Measurements from ENCODE around the gene FTCD. TPM values are rescaled to one million over a fixed set of nuclear protein-coding genes. Genes with fewer than 3 reads are reported as not detected.

The FTCD gene
- total RNA-seq, 1 donor from 2014 or later = 8.8 TPM

DNA sequence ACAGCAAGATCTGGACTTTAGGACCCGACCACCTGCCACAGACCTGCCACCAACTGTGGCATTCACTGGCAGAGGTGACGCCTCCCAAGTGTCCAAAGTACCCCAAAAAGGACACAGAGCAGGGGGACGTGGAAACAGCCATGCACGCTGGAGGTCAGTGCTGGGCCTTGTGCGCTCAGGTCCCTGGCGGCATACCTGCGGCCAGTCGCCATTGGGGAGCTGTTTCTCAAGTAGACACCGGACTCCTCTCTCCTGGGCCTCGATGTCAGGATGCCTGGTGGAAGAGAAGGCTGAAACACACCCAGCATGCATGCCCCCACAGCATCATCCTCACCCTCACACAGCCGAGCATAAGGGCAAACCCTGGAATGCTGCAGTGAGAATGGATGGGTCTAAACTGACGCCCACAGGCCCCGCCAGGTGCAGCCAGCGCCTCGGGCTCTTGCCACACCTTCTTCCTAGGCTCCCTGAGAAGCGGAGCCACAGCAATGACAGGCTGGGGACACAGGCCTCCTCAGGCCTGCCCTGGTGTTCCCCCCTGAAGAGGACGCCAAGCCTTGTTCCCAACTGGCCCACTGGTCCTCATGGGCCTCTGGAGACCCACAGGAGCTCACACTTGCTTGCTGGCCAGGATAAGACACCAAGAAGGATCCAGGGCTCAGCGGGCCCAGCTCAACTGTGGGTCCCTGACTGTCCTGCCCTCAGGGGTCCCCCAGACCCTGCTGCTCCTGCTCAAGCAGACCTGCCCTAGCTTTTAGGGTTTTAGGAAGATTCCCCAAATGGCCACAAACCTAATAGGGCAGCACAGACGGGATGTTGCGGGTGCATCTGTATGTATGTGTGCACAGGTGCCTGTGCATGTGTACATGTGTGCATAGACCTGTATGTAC lies 36.6 kb upstream of the FTCD start:
- H3K4me1 Mint-ChIP-seq = peaks cover 20% of the 10 kb centered on the region
- H3K27me3 Mint-ChIP-seq (ENCODE audit: low read depth) = no peaks in the 10 kb centered on the region
- no peak overlapping the region for H3K4me3 Mint-ChIP-seq
- H3K27ac Mint-ChIP-seq = no peak overlapping the region
- DNase-seq (ENCODE audit: low spot score in 2 of 2, unreplicated experiment in 2 of 2) = peak in 1 of 2 experiments; percentile 35
- no peaks in the 10 kb centered on the region for H3K9me3 Mint-ChIP-seq
- peaks cover 24% of the 10 kb centered on the region for H3K36me3 Mint-ChIP-seq
- TF ChIP-seq, protein P1, sequence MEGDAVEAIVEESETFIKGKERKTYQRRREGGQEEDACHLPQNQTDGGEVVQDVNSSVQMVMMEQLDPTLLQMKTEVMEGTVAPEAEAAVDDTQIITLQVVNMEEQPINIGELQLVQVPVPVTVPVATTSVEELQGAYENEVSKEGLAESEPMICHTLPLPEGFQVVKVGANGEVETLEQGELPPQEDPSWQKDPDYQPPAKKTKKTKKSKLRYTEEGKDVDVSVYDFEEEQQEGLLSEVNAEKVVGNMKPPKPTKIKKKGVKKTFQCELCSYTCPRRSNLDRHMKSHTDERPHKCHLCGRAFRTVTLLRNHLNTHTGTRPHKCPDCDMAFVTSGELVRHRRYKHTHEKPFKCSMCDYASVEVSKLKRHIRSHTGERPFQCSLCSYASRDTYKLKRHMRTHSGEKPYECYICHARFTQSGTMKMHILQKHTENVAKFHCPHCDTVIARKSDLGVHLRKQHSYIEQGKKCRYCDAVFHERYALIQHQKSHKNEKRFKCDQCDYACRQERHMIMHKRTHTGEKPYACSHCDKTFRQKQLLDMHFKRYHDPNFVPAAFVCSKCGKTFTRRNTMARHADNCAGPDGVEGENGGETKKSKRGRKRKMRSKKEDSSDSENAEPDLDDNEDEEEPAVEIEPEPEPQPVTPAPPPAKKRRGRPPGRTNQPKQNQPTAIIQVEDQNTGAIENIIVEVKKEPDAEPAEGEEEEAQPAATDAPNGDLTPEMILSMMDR (IDR thresholded peaks at IDR 0.05; ENCODE audit: unreplicated experiment) = no peak

DNA sequence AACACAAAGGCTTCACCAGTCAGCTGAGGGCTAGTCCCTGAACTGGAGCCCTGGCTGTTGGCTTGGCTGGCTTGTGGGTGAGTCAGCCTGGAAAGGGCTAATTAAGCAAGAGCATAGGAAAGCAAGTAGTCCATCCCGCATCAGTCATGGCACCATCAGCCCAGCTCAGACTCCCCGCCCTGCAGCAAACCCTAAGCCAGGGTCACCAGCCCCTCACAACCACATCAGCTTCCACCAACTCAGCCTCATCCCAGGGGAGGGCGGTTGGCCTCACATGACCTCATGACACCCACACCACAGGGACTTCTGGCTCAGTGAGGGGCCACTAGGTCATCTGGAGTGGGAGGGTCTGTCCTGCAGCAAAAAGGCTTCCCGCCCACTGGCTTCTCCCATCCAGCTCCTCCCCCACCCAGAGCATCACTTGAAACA lies 35.9 kb upstream of the FTCD start:
- Mint-ChIP-seq H3K36me3 (peaks cover 23% of the 10 kb centered on the region), H3K4me1 (peaks cover 20% of the 10 kb centered on the region), H3K4me3 (no peak overlapping the region), H3K9me3 (no peaks in the 10 kb centered on the region), H3K27me3 (ENCODE audit: low read depth) (no peaks in the 10 kb centered on the region), H3K27ac (no peak overlapping the region)
- DNase-seq (ENCODE audit: low spot score in 2 of 2, unreplicated experiment in 2 of 2) = peak in 1 of 2 experiments; percentile 29
- TF ChIP-seq, protein P1 (IDR thresholded peaks at IDR 0.05; ENCODE audit: unreplicated experiment) = no peak

DNA sequence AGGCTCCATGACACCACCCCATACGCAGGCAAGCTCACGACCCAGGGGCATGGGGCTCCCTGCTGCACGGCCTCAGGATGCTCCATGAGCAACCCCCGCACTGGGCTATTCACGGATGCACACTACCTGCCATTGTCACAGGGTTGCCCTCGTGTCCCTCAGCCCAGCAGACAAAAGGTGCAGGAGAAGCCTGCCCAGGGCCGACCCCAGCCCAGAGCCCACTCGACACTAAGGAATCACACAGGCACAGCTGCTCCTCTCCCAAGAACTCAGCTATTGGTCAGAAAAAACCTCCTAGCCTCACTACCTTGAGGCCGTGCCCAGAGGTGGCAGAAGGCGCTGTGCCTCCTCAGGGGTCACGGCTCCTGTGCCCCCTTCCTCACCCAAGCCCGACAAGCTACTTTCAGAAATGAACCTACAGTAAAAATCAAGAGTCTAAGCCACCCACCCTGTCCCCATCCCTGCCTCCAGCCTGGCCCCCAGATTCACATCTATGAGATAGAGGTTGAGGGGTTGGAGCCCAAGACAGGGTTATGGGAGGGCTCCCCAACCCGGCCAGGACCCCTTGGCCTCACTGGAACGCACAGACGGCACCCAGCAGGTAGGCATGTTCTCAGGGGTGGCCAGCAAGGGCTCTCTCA lies 35.2 kb upstream of the FTCD start:
- TF ChIP-seq, protein P1 (IDR thresholded peaks at IDR 0.05; ENCODE audit: unreplicated experiment) = no peak
- H3K36me3 Mint-ChIP-seq = peaks cover 20% of the 10 kb centered on the region
- no peaks in the 10 kb centered on the region for H3K27me3 Mint-ChIP-seq (ENCODE audit: low read depth)
- H3K27ac Mint-ChIP-seq = no peak overlapping the region
- H3K4me1 Mint-ChIP-seq = peaks cover 20% of the 10 kb centered on the region
- H3K9me3 Mint-ChIP-seq = no peaks in the 10 kb centered on the region
- DNase-seq (ENCODE audit: low spot score in 2 of 2, unreplicated experiment in 2 of 2) = peak in 1 of 2 experiments; percentile 33
- H3K4me3 Mint-ChIP-seq = no peak overlapping the region

DNA sequence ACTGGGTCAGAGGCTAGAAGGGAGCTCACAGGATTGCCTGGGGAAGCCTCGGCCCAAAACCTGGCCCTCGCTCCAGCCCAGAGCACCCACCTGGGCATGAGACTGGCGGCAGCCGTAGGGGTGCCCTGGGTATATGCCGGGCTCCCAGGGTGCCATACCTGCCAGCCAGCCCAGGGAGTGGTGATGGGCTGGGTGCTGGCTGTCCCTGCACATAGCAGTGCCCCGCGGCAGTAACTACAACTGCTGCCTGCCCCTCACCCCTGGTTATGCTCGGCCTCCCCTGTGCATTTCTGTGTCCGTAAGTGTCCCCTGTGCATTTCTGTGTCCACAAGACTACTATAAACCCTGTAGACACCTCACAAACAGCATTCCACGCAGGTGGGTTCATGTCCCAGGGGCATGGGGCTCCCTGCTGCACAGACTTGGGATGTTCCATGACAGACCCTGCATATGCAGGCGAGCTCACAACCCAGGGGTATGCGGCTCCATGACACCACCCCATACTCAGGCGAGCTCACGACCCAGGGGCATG lies 34.6 kb upstream of the FTCD start:
- H3K36me3 Mint-ChIP-seq = peaks cover 15% of the 10 kb centered on the region
- H3K27ac Mint-ChIP-seq = no peak overlapping the region
- H3K27me3 Mint-ChIP-seq (ENCODE audit: low read depth) = no peaks in the 10 kb centered on the region
- H3K4me1 Mint-ChIP-seq = peaks cover 23% of the 10 kb centered on the region
- H3K4me3 Mint-ChIP-seq = no peak overlapping the region
- DNase-seq (ENCODE audit: low spot score in 2 of 2, unreplicated experiment in 2 of 2) = no peak
- no peaks in the 10 kb centered on the region for H3K9me3 Mint-ChIP-seq
- TF ChIP-seq, protein P1 (IDR thresholded peaks at IDR 0.05; ENCODE audit: unreplicated experiment) = no peak

DNA sequence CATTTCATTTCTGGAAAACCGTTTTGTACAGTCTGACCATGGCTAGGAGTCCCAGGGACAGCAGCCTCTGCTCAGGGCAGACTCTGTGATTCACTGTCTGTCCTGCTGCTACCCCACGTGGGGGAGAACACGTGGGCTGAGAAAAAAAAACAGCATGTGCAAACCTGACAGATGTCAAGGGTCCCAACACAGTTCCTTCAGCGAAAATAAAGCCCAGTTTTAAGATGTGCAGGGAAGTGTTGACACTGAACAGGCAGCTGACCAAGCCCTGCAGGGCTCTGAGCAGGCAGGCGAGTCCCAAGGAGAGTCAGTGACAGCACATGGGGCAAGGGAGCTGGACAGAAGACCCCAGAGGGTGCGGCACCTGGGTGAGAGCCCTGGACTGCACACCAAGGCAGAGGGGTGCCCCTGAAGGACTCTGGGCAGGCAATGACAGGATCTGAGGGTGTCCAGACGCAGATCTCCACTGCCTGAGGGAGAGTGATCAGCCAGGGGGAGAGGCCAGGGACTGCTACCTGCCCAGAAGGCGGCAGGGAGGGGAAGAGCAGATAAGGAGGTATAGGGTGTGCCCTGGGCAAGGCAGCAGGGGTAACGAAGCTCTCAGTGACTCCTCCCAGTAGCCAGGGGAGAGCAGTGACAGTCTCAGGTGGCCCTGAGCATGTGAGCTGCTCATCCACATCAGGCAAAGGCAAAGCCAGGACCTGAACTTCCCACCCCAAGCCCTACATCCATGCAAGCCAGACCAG lies 34.0 kb upstream of the FTCD start:
- H3K4me3 Mint-ChIP-seq = no peak overlapping the region
- H3K36me3 Mint-ChIP-seq = peaks cover 13% of the 10 kb centered on the region
- no peaks in the 10 kb centered on the region for H3K9me3 Mint-ChIP-seq
- DNase-seq (ENCODE audit: low spot score in 2 of 2, unreplicated experiment in 2 of 2) = peak in 1 of 2 experiments; percentile 34
- H3K27me3 Mint-ChIP-seq (ENCODE audit: low read depth) = no peaks in the 10 kb centered on the region
- H3K27ac Mint-ChIP-seq = peak overlapping the region; percentile 40
- peaks cover 23% of the 10 kb centered on the region for H3K4me1 Mint-ChIP-seq
- TF ChIP-seq, protein P1 (IDR thresholded peaks at IDR 0.05; ENCODE audit: unreplicated experiment) = no peak
